ENCODE measurements around the gene GNA14. TPM values are rescaled to one million over a fixed set of nuclear protein-coding genes. Genes with fewer than 3 reads are reported as not detected.

Gene GNA14
- total RNA-seq, 2 experiments from 2014 or later: not detected

- Mint-ChIP-seq H3K27me3 (no peaks in the 10 kb centered on the region), H3K4me1 (ENCODE audit: low read depth) (peaks cover 25% of the 10 kb centered on the region), H3K4me3 (no peak overlapping the region), H3K36me3 (ENCODE audit: low read depth) (no peaks in the 10 kb centered on the region), H3K9me3 (no peaks in the 10 kb centered on the region), H3K27ac (no peak overlapping the region)
- Histone ChIP-seq H3K27ac (ENCODE audit: low read depth in 1 of 2, low read length in 2 of 2) (no peak overlapping the region), H3K36me3 (ENCODE audit: insufficient read depth, low read length) (no peaks in the 10 kb centered on the region), H3K9me3 (ENCODE audit: control insufficient read depth in 1 of 2, insufficient read depth in 1 of 2, low read length in 2 of 2) (peaks cover 0 to 6% of the 10 kb centered on the region in 2 experiments), H3K4me3 (ENCODE audit: low read length) (no peak overlapping the region), H3K27me3 (ENCODE audit: control insufficient read depth in 1 of 2, insufficient read depth in 2 of 2, low read length in 2 of 2) (no peaks in the 10 kb centered on the region), H3K4me1 (ENCODE audit: insufficient read depth, low read length) (no peaks in the 10 kb centered on the region)
- ChIA-PET POLR2A (no interaction called here), CTCF (no interaction called here)
- ATAC-seq (ENCODE audit: poor library complexity): no peak
- intact Hi-C loops (cut with DNase I, micrococcal nuclease): no loop called here
- DNase-seq: no peak
- no peak for TF ChIP-seq CTCF (IDR thresholded peaks at IDR 0.05)
These were observed 49.6 kb downstream of the GNA14 start for GRCh38 chr9:77598524-77598923.

- peaks cover 25% of the 10 kb centered on the region for H3K4me1 Mint-ChIP-seq (ENCODE audit: low read depth)
- no peaks in the 10 kb centered on the region for H3K27me3 ChIP-seq (ENCODE audit: control insufficient read depth in 1 of 2, insufficient read depth in 2 of 2, low read length in 2 of 2)
- H3K4me1 ChIP-seq (ENCODE audit: insufficient read depth, low read length): no peaks in the 10 kb centered on the region
- H3K9me3 ChIP-seq (ENCODE audit: control insufficient read depth in 1 of 2, insufficient read depth in 1 of 2, low read length in 2 of 2): peaks cover 0 to 6% of the 10 kb centered on the region in 2 experiments
- no peaks in the 10 kb centered on the region for H3K9me3 Mint-ChIP-seq
- H3K27ac Mint-ChIP-seq: no peak overlapping the region
- POLR2A ChIA-PET: no interaction called here
- no peaks in the 10 kb centered on the region for H3K27me3 Mint-ChIP-seq
- H3K4me3 ChIP-seq (ENCODE audit: low read length): no peak overlapping the region
- intact Hi-C loops (cut with DNase I, micrococcal nuclease): no loop called here
- H3K36me3 ChIP-seq (ENCODE audit: insufficient read depth, low read length): no peaks in the 10 kb centered on the region
- H3K4me3 Mint-ChIP-seq: no peak overlapping the region
- H3K36me3 Mint-ChIP-seq (ENCODE audit: low read depth): no peaks in the 10 kb centered on the region
- no peak for DNase-seq
- CTCF ChIA-PET: no interaction called here
- no peak overlapping the region for H3K27ac ChIP-seq (ENCODE audit: low read depth in 1 of 2, low read length in 2 of 2)
- TF ChIP-seq CTCF (IDR thresholded peaks at IDR 0.05): no peak
- no peak for ATAC-seq (ENCODE audit: poor library complexity)
These were observed 51.1 kb downstream of the GNA14 start for GRCh38 chr9:77597057-77597456.

GRCh38 chr9:77595426-77596095 is 52.6 kb downstream of the GNA14 start:
- Histone ChIP-seq H3K4me3 (ENCODE audit: low read length) (no peak overlapping the region), H3K4me1 (ENCODE audit: insufficient read depth, low read length) (no peaks in the 10 kb centered on the region), H3K9me3 (ENCODE audit: control insufficient read depth in 1 of 2, insufficient read depth in 1 of 2, low read length in 2 of 2) (peaks cover 0 to under 1% of the 10 kb centered on the region in 2 experiments), H3K27me3 (ENCODE audit: control insufficient read depth in 1 of 2, insufficient read depth in 2 of 2, low read length in 2 of 2) (no peaks in the 10 kb centered on the region), H3K27ac (ENCODE audit: low read depth in 1 of 2, low read length in 2 of 2) (no peak overlapping the region), H3K36me3 (ENCODE audit: insufficient read depth, low read length) (no peaks in the 10 kb centered on the region)
- Mint-ChIP-seq H3K27me3 (no peaks in the 10 kb centered on the region), H3K4me1 (ENCODE audit: low read depth) (peaks cover 25% of the 10 kb centered on the region), H3K4me3 (no peak overlapping the region), H3K9me3 (no peaks in the 10 kb centered on the region), H3K27ac (no peak overlapping the region), H3K36me3 (ENCODE audit: low read depth) (no peaks in the 10 kb centered on the region)
- no peak for ATAC-seq (ENCODE audit: poor library complexity)
- CTCF ChIA-PET: no interaction called here
- POLR2A ChIA-PET: no interaction called here
- no peak for DNase-seq
- TF ChIP-seq CTCF (IDR thresholded peaks at IDR 0.05): no peak
- intact Hi-C loops (cut with DNase I, micrococcal nuclease): no loop called here

Data from CD4-positive, alpha-beta T cell (primary cell).